HG03196 (cell line): ENCODE data around the gene FANCL.
A peak's percentile ranks its signal among the peaks of the same experiment; 100 is the strongest.
"Not testable (repeated sequence)": the region's sequence is repeated elsewhere in the genome, so short reads cannot be mapped to it uniquely, and the experiment has no call there.

Experiments
- ATAC-seq: cut with Tn5 transposase; IDR thresholded peaks from one replicate; pipeline ENCODE4 v1.9.1; 2021; ENCODE audit not compliant: unreplicated experiment

Gene FANCL

GRCh38 chr2:58240670-58241545 is at the start of gene FANCL:
TSS of gene FANCL (minus strand) at chr2:58241325. CDS start at chr2:58241313, 12 bp downstream.
- ATAC-seq: peak; percentile 75

DNA sequence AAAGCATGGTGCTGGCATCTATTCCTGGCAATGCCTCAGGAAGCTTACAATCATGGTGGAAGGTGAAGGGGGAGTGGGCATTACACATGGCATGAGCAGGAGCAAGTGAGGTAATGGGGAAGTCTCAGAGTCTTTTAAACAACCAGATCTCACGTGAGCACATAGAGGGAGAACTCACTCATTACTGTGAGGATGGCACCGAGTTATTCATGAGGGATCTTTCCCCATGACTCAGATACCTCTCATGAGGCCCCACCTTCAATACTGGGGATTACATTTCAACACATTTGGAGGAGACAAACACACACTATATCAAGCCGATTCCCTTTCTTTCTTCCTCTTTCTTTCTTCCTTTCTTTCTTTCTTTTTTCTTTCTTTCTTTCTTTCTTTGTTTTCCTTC is 47.9 kb upstream of the FANCL start:
- ATAC-seq: no peak

DNA sequence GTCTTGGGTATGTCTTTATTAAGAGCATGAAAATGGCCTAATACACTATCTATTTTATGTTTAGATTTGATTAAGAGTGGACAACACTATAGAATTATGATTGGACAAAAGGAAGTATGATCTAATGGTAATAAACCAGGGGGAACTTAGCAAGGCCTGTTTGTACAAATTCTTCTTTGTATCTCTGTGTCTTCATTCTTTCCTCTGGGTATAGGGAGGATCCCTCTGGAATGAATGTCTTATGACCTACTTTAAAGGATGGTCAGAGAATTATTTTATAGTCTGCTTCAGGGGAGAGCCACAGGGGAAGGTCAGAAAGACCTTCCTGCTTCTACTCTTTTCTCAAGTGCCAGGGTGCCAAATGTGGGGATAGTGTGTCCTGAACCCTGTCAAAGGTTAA is 42.8 kb upstream of the FANCL start:
- no peak for ATAC-seq

DNA sequence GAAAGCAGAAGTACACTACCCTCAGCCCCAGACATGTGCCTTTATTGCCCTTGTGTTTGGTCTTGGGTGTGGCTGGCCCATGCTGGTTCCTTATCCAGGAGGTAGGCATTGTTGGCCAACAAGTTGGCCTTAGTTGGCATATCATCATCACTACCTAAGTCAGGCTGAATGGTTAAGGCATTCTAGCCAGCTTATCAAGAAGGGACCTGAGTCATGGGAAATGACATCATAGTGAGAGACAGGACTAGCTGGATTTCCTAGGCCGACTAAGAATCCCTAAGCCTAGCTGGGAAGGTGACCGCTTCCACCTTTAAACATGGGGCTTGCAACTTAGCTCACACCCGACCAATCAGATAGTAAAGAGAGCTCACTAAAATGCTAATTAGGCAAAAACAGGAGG is 34.0 kb upstream of the FANCL start:
- ATAC-seq: not testable (repeated sequence)

- no peak for ATAC-seq
Measured at GRCh38 chr2:58271826-58272225, 30.7 kb upstream of the FANCL start.

DNA sequence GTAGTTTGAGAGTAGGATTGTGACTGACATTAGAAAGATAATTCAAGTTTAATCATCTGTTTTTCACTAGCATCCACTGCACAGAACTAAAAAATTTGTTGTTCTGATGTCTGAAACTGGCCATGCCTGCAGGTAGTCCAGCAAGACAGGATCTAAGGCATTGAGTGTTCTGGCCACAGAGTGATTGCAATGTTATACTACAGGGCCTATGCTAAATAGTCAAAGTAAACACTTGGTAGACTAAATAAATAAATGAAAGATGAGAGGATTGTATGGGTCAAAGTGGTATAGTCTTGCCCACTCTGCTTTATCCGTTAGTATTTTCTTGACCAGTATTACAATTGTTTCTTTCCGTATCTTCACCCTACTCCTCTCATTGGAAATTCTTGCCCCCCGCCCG is 27.6 kb upstream of the FANCL start:
- ATAC-seq: no peak

DNA sequence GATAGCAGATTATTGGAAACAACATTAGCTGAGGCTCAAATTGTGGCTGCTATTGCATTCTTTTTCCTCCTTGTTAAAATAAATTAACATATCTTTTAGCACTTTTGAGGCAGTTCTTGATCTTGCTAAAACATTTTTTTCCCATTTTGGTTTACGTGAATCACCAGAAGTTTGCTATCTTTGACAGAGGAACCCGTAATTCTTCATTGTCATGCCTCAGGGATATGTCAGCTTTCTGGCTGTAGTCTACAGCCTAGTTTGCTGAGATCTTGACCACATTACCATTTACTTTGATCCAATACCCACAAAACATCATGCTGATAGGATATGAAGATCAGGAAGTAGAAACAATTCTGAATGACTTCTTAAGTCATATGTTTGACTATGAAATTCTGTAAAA is 25.1 kb upstream of the FANCL start:
- no peak for ATAC-seq

DNA sequence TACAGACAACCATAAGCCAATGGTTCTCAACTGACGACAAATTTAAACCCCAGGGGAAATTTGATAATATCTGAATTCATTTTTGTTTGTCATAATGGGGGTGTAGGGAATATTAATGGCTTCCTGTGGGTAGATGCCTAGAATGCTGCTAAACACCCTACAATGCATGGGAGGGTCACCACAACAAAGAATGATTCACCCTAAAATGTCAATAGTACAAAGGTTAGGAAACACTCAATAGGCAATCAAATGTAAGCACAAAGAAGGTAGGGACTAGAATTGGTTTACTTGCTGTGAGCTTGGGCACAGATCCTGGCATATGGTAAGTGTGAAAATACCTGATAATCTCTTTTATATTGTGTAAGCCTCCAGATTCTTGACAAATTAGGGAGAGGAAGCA is 20.1 kb upstream of the FANCL start:
- ATAC-seq: no peak

DNA sequence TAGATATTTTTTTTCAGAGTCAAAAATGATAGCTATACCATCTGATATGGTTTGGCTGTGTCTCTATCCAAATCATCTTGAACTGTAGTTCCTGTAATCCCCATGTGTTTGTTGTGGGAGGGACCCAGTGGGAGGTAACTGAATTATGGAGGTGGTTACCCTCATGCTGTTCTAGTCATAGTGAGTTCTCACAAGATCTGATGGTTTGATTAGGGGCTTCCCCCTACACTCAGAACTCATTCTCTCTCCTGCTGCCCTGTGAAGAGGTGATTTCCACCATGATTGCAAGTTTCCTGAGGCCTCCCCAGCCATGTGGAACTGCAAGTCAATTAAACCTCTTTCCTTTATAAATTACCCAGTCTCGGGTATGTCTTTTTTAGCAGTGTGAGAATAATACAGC is 17.3 kb upstream of the FANCL start:
- ATAC-seq: not testable (repeated sequence)

DNA sequence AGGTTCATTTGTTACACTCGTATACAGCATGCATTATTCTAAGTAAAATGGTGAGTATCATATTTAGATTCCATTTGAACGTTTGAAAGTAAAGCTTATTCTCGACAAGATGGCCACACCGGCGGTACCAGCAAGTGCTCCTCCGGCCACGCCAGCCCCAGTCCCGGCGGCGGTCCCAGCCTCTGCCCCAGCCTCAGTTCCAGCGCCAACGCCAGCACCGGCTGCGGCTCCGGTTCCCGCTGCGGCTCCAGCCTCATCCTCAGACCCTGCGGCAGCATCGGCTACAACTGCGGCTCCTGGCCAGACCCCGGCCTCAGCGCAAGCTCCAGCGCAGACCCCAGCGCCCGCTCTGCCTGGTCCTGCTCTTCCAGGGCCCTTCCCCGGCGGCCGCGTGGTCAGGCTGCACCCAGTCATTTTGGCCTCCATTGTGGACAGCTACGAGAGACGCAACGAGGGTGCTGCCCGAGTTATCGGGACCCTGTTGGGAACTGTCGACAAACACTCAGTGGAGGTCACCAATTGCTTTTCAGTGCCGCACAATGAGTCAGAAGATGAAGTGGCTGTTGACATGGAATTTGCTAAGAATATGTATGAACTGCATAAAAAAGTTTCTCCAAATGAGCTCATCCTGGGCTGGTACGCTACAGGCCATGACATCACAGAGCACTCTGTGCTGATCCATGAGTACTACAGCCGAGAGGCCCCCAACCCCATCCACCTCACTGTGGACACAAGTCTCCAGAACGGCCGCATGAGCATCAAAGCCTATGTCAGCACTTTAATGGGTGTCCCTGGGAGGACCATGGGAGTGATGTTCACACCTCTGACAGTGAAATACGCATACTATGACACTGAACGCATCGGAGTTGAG is 10.4 kb upstream of the FANCL start:
- not testable (repeated sequence) for ATAC-seq

- ATAC-seq: no peak
Measured at GRCh38 chr2:58241546-58241864, 380 bp upstream of the FANCL start.

GRCh38 chr2:58239243-58239925 is 1.7 kb downstream of the FANCL start:
- no peak for ATAC-seq

GRCh38 chr2:58237741-58238140 is 3.4 kb downstream of the FANCL start:
- no peak for ATAC-seq

DNA sequence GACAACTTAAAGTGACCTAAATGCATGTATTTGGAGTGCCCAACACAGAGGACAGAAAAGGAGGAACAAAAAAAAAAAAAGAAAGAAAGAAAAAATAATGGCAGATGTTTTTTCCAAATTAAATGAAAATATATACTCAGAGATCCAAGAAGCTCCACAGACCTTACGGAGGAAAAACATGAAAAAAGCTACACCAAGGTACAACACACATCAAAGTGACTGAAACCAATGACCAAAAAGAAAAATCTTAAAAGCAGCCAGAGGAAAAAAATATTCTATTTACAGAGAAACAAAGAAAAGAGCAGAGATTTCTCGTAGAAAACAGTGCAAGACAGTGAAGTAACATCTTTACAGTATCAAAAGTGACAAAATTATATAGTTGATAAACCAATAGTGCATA is 5.1 kb downstream of the FANCL start:
- no peak for ATAC-seq

- no peak for ATAC-seq
Measured at GRCh38 chr2:58235170-58235569, 6.0 kb downstream of the FANCL start.

GRCh38 chr2:58228299-58228698 is 12.8 kb downstream of the FANCL start:
- ATAC-seq: no peak

- ATAC-seq: no peak
Measured at GRCh38 chr2:58227171-58227917, 13.8 kb downstream of the FANCL start.

DNA sequence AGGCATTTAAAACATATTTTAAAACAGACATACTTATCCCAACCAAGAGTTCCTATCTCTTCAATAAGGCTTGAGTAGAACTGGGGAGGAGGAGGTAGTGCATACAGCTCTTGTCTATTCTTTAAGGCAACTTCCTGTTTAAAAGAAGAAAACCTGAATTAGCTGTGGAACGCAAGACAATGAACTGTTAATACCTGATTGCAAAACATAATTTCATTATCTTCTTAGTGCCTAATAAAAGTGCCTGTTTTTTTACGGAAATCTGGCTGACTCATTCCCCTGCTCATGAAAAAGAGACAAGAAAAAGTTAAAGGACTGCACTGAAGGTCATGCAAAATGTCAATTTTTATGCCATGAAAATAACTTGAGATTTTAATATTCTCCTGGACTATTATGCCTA is 19.2 kb downstream of the FANCL start:
- no peak for ATAC-seq

DNA sequence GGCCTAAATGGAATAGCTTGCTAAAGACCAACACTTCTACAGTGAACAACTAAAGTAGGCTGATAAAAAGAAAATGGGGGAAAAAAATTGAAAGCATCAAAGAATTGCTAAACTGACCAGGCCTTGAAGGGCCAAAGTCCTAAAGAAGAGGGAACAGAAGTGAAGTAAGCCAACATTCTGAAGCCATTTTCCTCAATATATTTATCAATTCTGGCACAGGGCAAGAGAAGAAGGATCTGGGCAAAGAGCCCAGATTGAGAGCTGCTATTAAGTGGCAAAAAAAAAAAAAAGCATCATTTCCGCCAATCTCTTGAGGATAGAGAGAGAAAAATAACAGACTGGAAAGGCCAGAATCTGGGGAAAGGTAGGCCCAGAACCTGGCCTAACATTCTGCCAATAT is 25.7 kb downstream of the FANCL start:
- ATAC-seq: no peak

DNA sequence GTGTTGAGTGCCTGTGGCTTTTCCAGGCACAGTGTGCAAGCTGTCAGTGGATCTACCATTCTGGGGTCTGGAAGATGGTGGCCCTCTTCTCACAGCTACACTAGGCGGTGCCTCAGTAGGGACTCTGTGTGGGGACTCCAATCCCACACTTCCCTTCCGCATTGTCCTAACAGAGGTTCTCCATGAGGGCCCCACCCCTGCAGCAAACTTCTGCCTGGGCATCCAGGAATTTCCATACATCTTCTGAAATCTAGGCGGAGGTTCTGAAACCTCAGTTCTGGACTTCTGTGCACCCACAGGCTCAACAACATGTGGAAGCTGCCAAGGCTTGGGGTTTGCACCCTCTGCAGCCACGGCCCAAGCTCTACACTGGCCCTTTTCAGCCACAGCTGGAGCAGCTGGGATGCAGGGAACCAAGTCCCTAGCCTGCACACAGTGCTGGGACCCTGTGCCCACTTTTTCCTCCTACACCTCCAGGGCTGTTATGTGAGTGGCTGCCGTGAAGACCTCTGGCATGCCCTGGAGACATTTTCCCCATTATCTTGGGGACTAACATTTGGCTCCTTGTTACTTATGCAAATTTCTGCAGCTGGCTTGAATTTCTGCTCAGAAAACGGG is 30.1 kb downstream of the FANCL start:
- ATAC-seq: not testable (repeated sequence)
